Neuronal stem cell (in vitro differentiated cells): ENCODE data around the gene NXPH1.

Experiments
- DNase-seq: peaks from one replicate; pipeline ENCODE4 v3.0.0-alpha.2; 2013; ENCODE audit warnings: low spot score
- H2AFZ ChIP-seq: one replicate; pipeline ENCODE4 v1.6.1; 2013; ENCODE audit warnings: mild to moderate bottlenecking, low read length, inconsistent platforms
- H2AK5ac ChIP-seq: 2 replicates; pipeline ENCODE4 v1.6.1; 2013; ENCODE audit warnings: low read depth, mild to moderate bottlenecking, inconsistent platforms, low read length, moderate library complexity, mixed read lengths
- H2BK120ac ChIP-seq: 2 replicates; pipeline ENCODE4 v1.6.1; 2013; ENCODE audit warnings: low read depth, mild to moderate bottlenecking, inconsistent platforms, low read length, moderate library complexity, mixed read lengths
- H2BK12ac ChIP-seq: one replicate; pipeline ENCODE4 v1.6.1; 2013; ENCODE audit warnings: low read length, inconsistent platforms
- H2BK15ac ChIP-seq: 2 replicates; pipeline ENCODE4 v1.6.1; 2013; ENCODE audit warnings: mild to moderate bottlenecking, low read length, inconsistent platforms, mixed read lengths
- H2BK5ac ChIP-seq: one replicate; pipeline ENCODE4 v1.6.1; 2013; ENCODE audit warnings: inconsistent platforms, mild to moderate bottlenecking, low read length, moderate library complexity
- H3K14ac ChIP-seq: one replicate; pipeline ENCODE4 v1.6.1; 2013; ENCODE audit warnings: low read length, inconsistent platforms
- H3K18ac ChIP-seq: 2 replicates; pipeline ENCODE4 v1.6.1; 2013; ENCODE audit warnings: low read length, inconsistent platforms
- H3K23ac ChIP-seq: 2 replicates; pipeline ENCODE4 v1.6.1; 2013; ENCODE audit warnings: low read depth, mild to moderate bottlenecking, mixed read lengths, low read length, inconsistent platforms; ENCODE audit not compliant: poor library complexity
- H3K27ac ChIP-seq: replicated peaks from 3 replicates; pipeline ENCODE4 v1.5.1; 2013; ENCODE audit warnings: low read length, inconsistent platforms
- H3K27me3 ChIP-seq, 3 experiments: 2 replicates each; pipeline ENCODE4 v1.6.1; 2013; ENCODE audit warnings: low read length in 3 of 3, mild to moderate bottlenecking in 2 of 3, inconsistent platforms in 1 of 3, low read depth in 1 of 3, mixed read lengths in 1 of 3, moderate library complexity in 1 of 3; ENCODE audit not compliant: control insufficient read depth in 3 of 3, insufficient read depth in 3 of 3
- H3K36me3 ChIP-seq, 2 donors: replicated peaks in 1 of 2; 2 replicates each; pipeline ENCODE4 v1.6.1; 2013; ENCODE audit warnings: low read length in 2 of 2; ENCODE audit not compliant: control insufficient read depth in 2 of 2, insufficient read depth in 2 of 2
- H3K4ac ChIP-seq: 2 replicates; pipeline ENCODE4 v1.6.1; 2013; ENCODE audit warnings: inconsistent platforms, mild to moderate bottlenecking, low read length, moderate library complexity
- H3K4me1 ChIP-seq, 2 donors: 1 replicate in 1 of 2; 2 replicates in 1 of 2; pipeline ENCODE4 v1.6.1; 2013; ENCODE audit warnings: low read length in 2 of 2, low read depth in 1 of 2; ENCODE audit not compliant: control insufficient read depth in 2 of 2, insufficient read depth in 1 of 2
- H3K4me2 ChIP-seq: one replicate; pipeline ENCODE4 v1.6.1; 2013; ENCODE audit warnings: mild to moderate bottlenecking, low read length, inconsistent platforms; ENCODE audit not compliant: insufficient read depth, poor library complexity, severe bottlenecking
- H3K4me3 ChIP-seq, 2 donors: 2 replicates each; pipeline ENCODE4 v1.5.1; 2013; ENCODE audit warnings: low read length in 2 of 2, mild to moderate bottlenecking in 2 of 2, inconsistent platforms in 1 of 2, moderate library complexity in 1 of 2
- H3K79me1 ChIP-seq: one replicate; pipeline ENCODE4 v1.6.1; 2013; ENCODE audit warnings: low read depth, mild to moderate bottlenecking, inconsistent platforms, low read length, moderate library complexity
- H3K9ac ChIP-seq: one replicate; pipeline ENCODE4 v1.6.1; 2013; ENCODE audit warnings: mild to moderate bottlenecking, low read depth, low read length, inconsistent platforms; ENCODE audit not compliant: poor library complexity
- H3K9me3 ChIP-seq, 2 donors: replicated peaks in 1 of 2; 2 replicates each; pipeline versions ENCODE3 to v1.6.1; 2013; ENCODE audit warnings: low read length in 2 of 2, mild to moderate bottlenecking in 2 of 2, inconsistent platforms in 1 of 2, low read depth in 1 of 2, mixed read lengths in 1 of 2, moderate library complexity in 1 of 2; ENCODE audit not compliant: control insufficient read depth in 2 of 2, insufficient read depth in 1 of 2
- H4K8ac ChIP-seq: one replicate; pipeline ENCODE4 v1.6.1; 2013; ENCODE audit warnings: low read depth, mild to moderate bottlenecking, inconsistent platforms, low read length, moderate library complexity
- H4K91ac ChIP-seq: one replicate; pipeline ENCODE4 v1.6.1; 2013; ENCODE audit warnings: low read length, low read depth, mild to moderate bottlenecking, inconsistent platforms; ENCODE audit not compliant: poor library complexity
- WGBS, 2 donors: extraction: QIAGEN DNeasy Blood & Tissue Kit; methylation state at CpG; one replicate each; pipeline ENCODE4 v1.1.7; 2013; ENCODE audit warnings: missing lambda C conversion rate in 2 of 2, mixed read lengths in 1 of 2; ENCODE audit not compliant: insufficient read length in 2 of 2, insufficient replicate concordance in 1 of 2; ENCODE audit errors: extremely low coverage in 2 of 2; 5-methylcytosine and 5-hydroxymethylcytosine counted together

The NXPH1 gene

DNA sequence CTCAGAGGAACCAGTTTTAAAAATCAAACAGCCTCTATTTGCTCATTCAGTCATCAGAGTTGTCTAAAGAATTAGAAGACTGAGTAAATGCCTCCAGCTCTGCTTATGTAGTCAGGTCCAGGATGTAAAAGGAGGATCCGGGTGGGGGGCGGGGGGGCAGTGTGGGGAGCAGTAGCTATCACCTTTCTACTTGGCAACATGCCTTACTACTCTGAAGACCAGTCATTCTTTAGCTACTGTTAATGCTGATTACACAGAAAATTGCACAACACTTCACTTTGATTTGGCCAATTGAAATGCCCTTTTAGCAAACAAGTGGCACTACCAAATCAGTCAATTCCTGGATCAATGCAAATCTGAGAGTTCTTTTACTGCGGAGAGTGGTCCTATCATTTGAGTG lies 164.2 kb downstream of the NXPH1 start:
- no peak overlapping the region for H2BK120ac ChIP-seq
- no peak overlapping the region for H3K9ac ChIP-seq
- H3K79me1 ChIP-seq = no peaks in the 10 kb centered on the region
- no peak overlapping the region for H2AK5ac ChIP-seq
- no peak overlapping the region for H3K18ac ChIP-seq
- no peak overlapping the region for H4K8ac ChIP-seq
- H3K4me3 ChIP-seq = no peak overlapping the region
- H3K9me3 ChIP-seq = no peaks in the 10 kb centered on the region
- no peak overlapping the region for H2BK5ac ChIP-seq
- H3K36me3 ChIP-seq = no peaks in the 10 kb centered on the region
- H2BK15ac ChIP-seq = no peak overlapping the region
- no CpG with 5 or more reads among the region's 3 CpGs for WGBS, 2 donors
- H4K91ac ChIP-seq = no peak overlapping the region
- no peak overlapping the region for H2AFZ ChIP-seq
- H3K27me3 ChIP-seq = no peaks in the 10 kb centered on the region
- no peak overlapping the region for H2BK12ac ChIP-seq
- H3K4me2 ChIP-seq = no peak overlapping the region
- no peaks in the 10 kb centered on the region for H3K4me1 ChIP-seq
- no peak overlapping the region for H3K14ac ChIP-seq
- H3K4ac ChIP-seq = no peak overlapping the region
- H3K27ac ChIP-seq = no peak overlapping the region
- no peak overlapping the region for H3K23ac ChIP-seq
- no peak for DNase-seq

DNA sequence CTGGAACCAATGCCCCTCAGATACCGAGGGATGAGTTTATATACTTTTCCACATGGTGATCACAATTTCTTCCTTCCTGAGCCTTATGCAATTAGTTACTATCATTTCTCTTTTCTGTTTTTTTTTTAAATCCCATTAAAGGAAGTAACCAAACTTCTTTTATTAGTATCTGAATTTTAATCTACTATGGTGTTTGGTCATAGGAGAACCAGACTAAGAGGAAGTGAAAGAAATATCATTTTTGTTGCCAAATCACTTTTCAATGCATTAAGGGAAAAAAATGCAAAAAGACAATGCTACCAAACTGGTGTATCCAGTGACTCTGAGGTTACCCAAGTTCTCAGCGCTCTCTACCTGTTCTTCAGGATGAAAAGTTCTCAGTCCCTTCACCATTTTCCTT lies 167.7 kb downstream of the NXPH1 start:
- no peak overlapping the region for H3K14ac ChIP-seq
- no peak overlapping the region for H2BK12ac ChIP-seq
- no peak overlapping the region for H3K4ac ChIP-seq
- H3K9me3 ChIP-seq = no peaks in the 10 kb centered on the region
- no peak overlapping the region for H4K8ac ChIP-seq
- H3K9ac ChIP-seq = no peak overlapping the region
- no peak overlapping the region for H4K91ac ChIP-seq
- WGBS, 2 donors = no CpG with 5 or more reads among the region's 2 CpGs
- no peak overlapping the region for H2BK15ac ChIP-seq
- no peaks in the 10 kb centered on the region for H3K36me3 ChIP-seq
- H2BK5ac ChIP-seq = no peak overlapping the region
- H3K27ac ChIP-seq = no peak overlapping the region
- no peak overlapping the region for H3K4me3 ChIP-seq
- DNase-seq = no peak
- no peaks in the 10 kb centered on the region for H3K4me1 ChIP-seq
- H2AFZ ChIP-seq = no peak overlapping the region
- H3K79me1 ChIP-seq = no peaks in the 10 kb centered on the region
- no peak overlapping the region for H3K4me2 ChIP-seq
- H3K23ac ChIP-seq = no peak overlapping the region
- H3K18ac ChIP-seq = no peak overlapping the region
- H2BK120ac ChIP-seq = no peak overlapping the region
- H3K27me3 ChIP-seq = no peaks in the 10 kb centered on the region
- no peak overlapping the region for H2AK5ac ChIP-seq

DNA sequence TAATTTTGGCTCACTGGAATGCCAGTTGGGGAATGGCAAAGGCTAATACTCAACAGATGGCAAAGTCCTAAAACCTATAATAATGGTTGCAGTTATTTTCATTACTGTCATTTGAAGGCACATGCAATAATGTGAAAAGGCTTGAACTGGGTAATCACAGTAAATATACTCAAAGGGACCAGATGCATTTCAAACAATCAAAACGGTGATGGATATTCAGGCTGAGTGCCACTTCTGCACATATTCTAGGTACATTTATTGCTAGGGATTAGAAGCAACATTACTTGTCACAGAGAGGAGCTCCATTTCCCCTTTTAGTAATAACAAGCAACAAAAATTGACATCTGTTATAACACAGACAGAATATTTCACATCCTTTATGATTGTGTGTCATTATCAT lies 171.8 kb downstream of the NXPH1 start:
- Histone ChIP-seq H2BK15ac (no peak overlapping the region), H3K4me2 (no peak overlapping the region), H3K9ac (no peak overlapping the region), H2BK5ac (no peak overlapping the region), H3K27ac (no peak overlapping the region), H3K14ac (no peak overlapping the region), H3K4me1 (no peaks in the 10 kb centered on the region), H2AFZ (no peak overlapping the region), H4K91ac (no peak overlapping the region), H3K23ac (no peak overlapping the region), H3K4ac (no peak overlapping the region), H3K18ac (no peak overlapping the region), H3K79me1 (no peaks in the 10 kb centered on the region), H2AK5ac (no peak overlapping the region), H2BK120ac (no peak overlapping the region), H3K27me3 (no peaks in the 10 kb centered on the region), H2BK12ac (no peak overlapping the region), H3K4me3 (no peak overlapping the region), H4K8ac (no peak overlapping the region), H3K9me3 (no peaks in the 10 kb centered on the region), H3K36me3 (no peaks in the 10 kb centered on the region)
- no peak for DNase-seq
- no CpG with 5 or more reads among the region's 1 CpG for WGBS, 2 donors

DNA sequence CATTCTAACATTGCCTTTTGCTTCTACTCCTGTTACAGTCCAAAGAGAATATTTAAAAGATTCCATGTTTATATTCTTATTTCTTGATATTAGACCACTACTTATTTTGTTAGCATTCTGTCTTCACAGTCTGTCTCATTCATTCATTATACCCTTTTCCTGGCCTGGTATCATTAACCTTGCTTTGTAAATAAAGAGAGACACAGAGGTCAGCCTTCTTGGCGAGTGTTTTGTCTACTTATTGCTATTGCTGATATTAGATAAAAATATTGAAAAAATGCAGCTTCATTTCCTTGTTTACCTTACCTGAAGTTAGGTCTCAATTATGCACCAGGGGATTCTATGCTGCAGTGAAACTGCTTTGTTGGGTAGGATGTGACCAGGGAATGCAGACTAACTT lies 179.2 kb downstream of the NXPH1 start:
- Histone ChIP-seq H4K91ac (no peak overlapping the region), H3K23ac (no peak overlapping the region), H2AFZ (no peak overlapping the region), H2BK120ac (no peak overlapping the region), H3K27ac (no peak overlapping the region), H2BK12ac (no peak overlapping the region), H2BK5ac (no peak overlapping the region), H3K4me1 (no peaks in the 10 kb centered on the region), H3K9me3 (no peaks in the 10 kb centered on the region), H3K4me2 (no peak overlapping the region), H4K8ac (no peak overlapping the region), H3K4ac (no peak overlapping the region), H3K79me1 (no peaks in the 10 kb centered on the region), H2BK15ac (no peak overlapping the region), H3K36me3 (no peaks in the 10 kb centered on the region), H3K9ac (no peak overlapping the region), H3K4me3 (no peak overlapping the region), H3K18ac (no peak overlapping the region), H2AK5ac (no peak overlapping the region), H3K14ac (no peak overlapping the region), H3K27me3 (no peaks in the 10 kb centered on the region)
- DNase-seq = no peak
- no CpG with 5 or more reads among the region's 1 CpG for WGBS, 2 donors
